T-helper 17 cell (primary cell): ENCODE measurements around the gene FAM169A. TPM values are rescaled to one million over a fixed set of nuclear protein-coding genes. Genes with fewer than 3 reads are reported as not detected.
A peak's percentile ranks its signal among the peaks of the same experiment; 100 is the strongest.
"Not testable (repeated sequence)": the region's sequence is repeated elsewhere in the genome, so short reads cannot be mapped to it uniquely, and the experiment has no call there.

Source experiments
- ATAC-seq: fragments of 150-1000 bp; cut with Tn5 transposase; 2 replicates; pipeline ENCODE4 v1.10.0; 2021; ENCODE audit warnings: mild to moderate bottlenecking, moderate library complexity
- DNase-seq, 3 donors: peaks; one replicate each; pipeline versions ENCODE4 v3.0.0 to v3.0.0-alpha.2; 2020 to 2021
- H3K9me3 ChIP-seq: one replicate; pipeline ENCODE4 v1.7.0; 2013; ENCODE audit warnings: low read length, mild to moderate bottlenecking; ENCODE audit not compliant: control insufficient read depth, poor library complexity, severe bottlenecking
- H3K27ac Mint-ChIP-seq: one replicate; pipeline ENCODE4 v1.8.0; 2022; ENCODE audit warnings: mild to moderate bottlenecking, moderate library complexity, mixed read lengths
- H3K27me3 Mint-ChIP-seq: one replicate; pipeline ENCODE4 v1.8.0; 2022; ENCODE audit warnings: mixed read lengths
- H3K36me3 Mint-ChIP-seq: one replicate; pipeline ENCODE4 v1.8.0; 2022; ENCODE audit warnings: low read depth, mixed read lengths
- H3K4me1 Mint-ChIP-seq: one replicate; pipeline ENCODE4 v1.8.0; 2022; ENCODE audit warnings: mild to moderate bottlenecking, mixed read lengths
- H3K4me3 Mint-ChIP-seq: one replicate; pipeline ENCODE4 v1.8.0; 2022; ENCODE audit warnings: mild to moderate bottlenecking, moderate library complexity, mixed read lengths
- total RNA-seq, 4 donors: library from RNA in 2 of 4; stranded (reverse) in 2 of 4; gene quantifications; one replicate each; pipeline ENCODE4 v1.2.3 and lab custom pipeline; 2022 to 2026

The FAM169A gene
- total RNA-seq, 2 donors from 2014 or later: 9.2 to 16.1 TPM

DNA sequence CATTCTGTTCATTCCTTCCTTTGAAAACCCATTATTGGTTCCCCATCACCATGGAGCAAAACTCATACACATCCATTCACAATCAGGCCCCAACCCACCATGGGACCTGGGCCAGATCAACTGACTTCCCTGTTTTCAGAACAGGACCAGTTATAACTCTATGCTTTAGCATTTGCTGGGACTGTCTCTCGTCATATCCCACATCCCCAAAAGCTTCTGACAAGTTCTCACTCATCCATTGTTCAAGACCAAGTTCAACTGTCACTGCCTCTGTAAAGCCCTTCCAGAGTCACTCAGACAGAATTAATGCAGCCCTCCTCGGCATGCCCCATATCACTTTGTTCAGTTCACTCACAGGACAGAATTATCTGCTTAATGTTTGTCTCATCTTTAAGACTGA, 4.0 kb downstream of the FAM169A start:
- no peaks in the 10 kb centered on the region for H3K27me3 Mint-ChIP-seq
- H3K9me3 ChIP-seq: no peaks in the 10 kb centered on the region
- DNase-seq (no peak), ATAC-seq (no peak)
- no peaks in the 10 kb centered on the region for H3K36me3 Mint-ChIP-seq
- peaks cover 39% of the 10 kb centered on the region for H3K4me1 Mint-ChIP-seq
- H3K27ac Mint-ChIP-seq: no peak overlapping the region
- no peak overlapping the region for H3K4me3 Mint-ChIP-seq

DNA sequence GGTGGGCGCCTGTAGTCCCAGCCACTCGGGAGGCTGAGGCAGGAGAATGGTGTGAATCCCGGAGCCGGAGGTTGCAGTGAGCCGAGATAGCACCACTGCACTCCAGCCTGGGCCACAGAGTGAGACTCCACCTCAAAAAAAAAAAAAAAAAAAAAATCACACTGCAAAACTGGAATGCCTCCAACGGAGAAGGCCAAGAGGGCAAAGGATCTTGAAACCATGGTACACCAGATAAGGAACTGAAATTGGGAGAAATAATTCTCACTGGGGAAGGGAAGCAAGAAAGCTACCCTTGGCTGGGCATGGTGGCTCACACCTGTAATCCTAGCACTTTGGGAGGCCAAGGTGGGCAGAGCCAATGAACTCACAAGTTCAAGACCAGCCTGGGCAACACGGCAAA, 9.2 kb downstream of the FAM169A start:
- not testable (repeated sequence) for ATAC-seq, H3K27me3 Mint-ChIP-seq, H3K27ac Mint-ChIP-seq, H3K36me3 Mint-ChIP-seq, H3K9me3 ChIP-seq, DNase-seq, H3K4me3 Mint-ChIP-seq
- peaks cover 28% of the 10 kb centered on the region for H3K4me1 Mint-ChIP-seq

DNA sequence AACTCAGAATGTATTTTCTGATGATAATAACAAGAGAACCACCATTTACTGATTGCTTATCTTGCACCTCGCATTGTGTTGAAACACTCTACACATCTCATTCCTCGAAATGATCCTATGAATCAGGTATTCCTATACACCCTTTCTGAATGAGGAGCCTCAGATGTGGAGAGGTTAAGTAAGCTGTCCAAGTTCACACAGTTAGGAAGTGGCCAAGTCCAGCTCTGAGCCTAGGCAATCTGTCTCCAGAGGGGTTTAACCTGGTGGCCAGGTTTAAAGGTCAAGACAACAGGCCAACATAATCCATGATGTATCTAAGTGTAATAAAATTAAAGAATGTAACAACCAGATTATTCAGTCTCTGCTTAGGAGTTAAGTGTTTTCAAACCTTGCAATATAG, 12.9 kb downstream of the FAM169A start:
- Mint-ChIP-seq H3K4me1 (peaks cover 25% of the 10 kb centered on the region), H3K27me3 (no peaks in the 10 kb centered on the region), H3K27ac (no peak overlapping the region), H3K36me3 (no peaks in the 10 kb centered on the region), H3K4me3 (no peak overlapping the region)
- H3K9me3 ChIP-seq: no peaks in the 10 kb centered on the region
- DNase-seq: no peak
- ATAC-seq: no peak

DNA sequence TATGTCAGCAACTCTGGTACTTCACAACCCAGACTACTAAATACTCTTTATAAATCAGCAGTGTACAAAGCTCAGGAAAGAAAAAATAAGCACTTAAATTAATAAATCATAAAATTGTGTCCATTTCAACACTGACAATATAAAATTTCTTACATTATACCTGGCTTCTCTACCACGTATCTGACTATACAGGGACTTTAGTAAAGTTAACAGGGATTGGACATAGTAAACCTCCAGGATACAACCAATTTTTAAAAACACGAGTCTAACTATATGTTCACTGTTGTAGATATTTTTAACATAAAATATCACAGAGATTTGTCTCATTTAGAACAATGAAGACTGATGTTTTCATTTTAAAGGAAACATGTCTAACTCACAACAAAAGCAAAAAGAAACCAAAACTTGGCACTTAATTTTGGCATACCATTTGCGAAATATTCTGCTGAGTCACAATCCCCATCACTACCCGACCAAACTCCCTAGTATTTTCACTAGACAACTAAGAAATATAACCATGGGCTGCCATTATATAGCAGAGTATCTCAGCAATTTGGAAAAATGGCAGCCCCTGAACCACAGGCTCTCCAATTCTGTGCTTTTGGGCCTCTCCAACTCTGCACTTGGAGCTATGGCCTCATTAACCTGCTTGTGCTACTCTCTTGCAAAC, 14.4 kb downstream of the FAM169A start:
- Mint-ChIP-seq H3K36me3 (no peaks in the 10 kb centered on the region), H3K4me3 (peak overlapping the region; percentile 71), H3K27me3 (no peaks in the 10 kb centered on the region), H3K4me1 (peaks cover 28% of the 10 kb centered on the region), H3K27ac (peak overlapping the region; percentile 89)
- H3K9me3 ChIP-seq: no peaks in the 10 kb centered on the region
- peak; percentile 38 for ATAC-seq
- no peak for DNase-seq

DNA sequence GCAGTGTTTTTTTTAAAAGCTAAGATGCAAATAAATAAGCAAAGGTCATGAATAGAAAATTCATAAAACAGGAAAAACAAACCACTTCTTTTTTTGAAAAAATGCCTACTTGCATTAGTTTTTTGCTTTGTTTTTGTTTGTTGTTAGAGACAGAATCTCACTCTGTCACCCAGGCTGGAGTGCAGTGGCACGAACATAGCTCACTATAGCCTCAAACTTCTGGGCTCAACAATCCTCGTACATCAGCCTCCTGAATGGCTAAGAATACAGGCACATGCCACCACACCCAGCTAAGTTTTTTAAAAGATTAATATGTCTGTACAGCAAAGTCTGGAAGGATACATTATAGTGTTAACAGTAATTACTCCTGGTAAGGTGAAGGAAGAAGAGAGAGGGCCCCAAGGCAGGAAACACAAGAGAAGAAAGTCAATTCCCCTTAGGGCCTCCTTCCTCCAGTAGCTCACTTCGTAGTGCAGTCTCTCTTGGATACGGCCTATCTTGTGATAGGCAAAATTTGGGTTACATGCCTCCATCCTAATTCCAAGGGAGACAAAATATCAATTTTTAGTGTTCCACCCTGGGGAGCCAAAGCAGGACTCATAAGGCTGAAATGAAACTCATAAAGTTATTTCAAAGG, 15.3 kb downstream of the FAM169A start:
- Mint-ChIP-seq H3K27me3 (no peaks in the 10 kb centered on the region), H3K4me1 (peaks cover 28% of the 10 kb centered on the region), H3K4me3 (peak overlapping the region; percentile 43), H3K27ac (peak overlapping the region; percentile 89), H3K36me3 (no peaks in the 10 kb centered on the region)
- peak; percentile 64 for ATAC-seq
- no peaks in the 10 kb centered on the region for H3K9me3 ChIP-seq
- no peak for DNase-seq

DNA sequence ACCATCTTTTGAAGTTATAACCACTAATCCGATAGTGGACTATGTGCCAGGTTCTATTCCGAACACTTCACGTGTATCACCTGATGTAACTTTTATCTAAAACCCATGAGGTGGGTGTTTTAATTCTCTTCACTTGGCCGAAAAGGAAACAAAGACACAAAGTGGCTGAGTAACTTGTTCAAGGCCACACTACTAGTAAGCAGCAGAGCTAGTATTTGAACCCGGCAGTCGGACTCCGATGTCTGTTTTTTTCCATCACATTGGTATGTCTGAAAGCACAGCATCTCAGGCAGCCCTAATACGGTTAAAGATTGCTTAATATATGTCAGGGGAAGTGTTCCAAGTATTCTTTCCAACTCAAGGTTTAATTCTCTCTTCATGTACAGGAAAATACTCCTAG, 16.2 kb downstream of the FAM169A start:
- H3K4me1 Mint-ChIP-seq: peaks cover 28% of the 10 kb centered on the region

DNA sequence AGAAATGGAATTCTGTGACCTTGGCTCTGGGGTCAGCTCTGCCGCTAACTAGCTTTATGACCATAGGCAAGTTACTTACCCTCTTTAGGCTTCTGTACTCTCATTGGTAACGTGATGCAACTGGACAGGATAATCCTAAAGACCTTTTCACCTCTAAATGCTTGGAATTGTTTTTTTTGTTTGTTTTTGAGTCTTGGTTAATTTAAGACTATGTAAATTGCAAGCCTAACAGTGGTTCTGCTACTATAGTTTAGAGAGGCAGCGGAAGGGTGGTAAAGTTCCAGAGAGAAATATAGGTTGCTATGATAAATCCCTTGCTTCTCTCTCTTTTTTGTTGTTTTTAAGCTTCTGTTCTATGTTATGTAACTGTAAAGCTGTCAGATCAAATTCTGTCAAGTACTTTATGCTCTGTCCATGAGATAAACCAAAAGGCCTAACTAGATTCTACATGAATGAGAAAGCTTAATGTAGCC, 17.6 kb downstream of the FAM169A start:
- Mint-ChIP-seq H3K36me3 (no peaks in the 10 kb centered on the region), H3K27ac (peak overlapping the region; percentile 89), H3K4me3 (no peak overlapping the region), H3K4me1 (peaks cover 30% of the 10 kb centered on the region), H3K27me3 (no peaks in the 10 kb centered on the region)
- ATAC-seq: no peak
- H3K9me3 ChIP-seq: no peaks in the 10 kb centered on the region
- DNase-seq: no peak

More for the DNA sequence above, 16.2 kb downstream of the FAM169A start:
- no peaks in the 10 kb centered on the region for H3K27me3 Mint-ChIP-seq
- ATAC-seq: no peak
- H3K4me3 Mint-ChIP-seq: no peak overlapping the region
- no peak for DNase-seq
- H3K36me3 Mint-ChIP-seq: no peaks in the 10 kb centered on the region
- no peaks in the 10 kb centered on the region for H3K9me3 ChIP-seq
- peak overlapping the region; percentile 89 for H3K27ac Mint-ChIP-seq

DNA sequence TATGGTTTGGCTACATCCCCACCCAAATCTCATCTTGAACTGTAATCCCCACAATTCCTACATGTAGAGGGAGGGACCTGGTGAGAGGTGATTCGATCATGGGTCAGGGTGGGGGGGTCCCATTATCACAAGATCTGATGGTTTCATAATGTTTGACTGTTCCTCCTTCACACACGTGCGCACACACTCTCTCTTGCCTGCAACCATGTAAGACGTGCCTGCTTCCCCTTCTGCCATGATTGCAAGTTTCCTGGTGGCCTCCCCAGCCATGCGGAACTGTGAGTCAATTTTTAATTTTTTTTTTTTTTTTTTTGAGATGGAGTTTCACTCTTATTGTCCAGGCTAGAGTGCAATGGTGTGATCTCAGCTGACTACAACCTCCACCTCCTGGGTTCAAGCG, 27.0 kb downstream of the FAM169A start:
- ATAC-seq: no peak
- peaks cover 4% of the 10 kb centered on the region for H3K36me3 Mint-ChIP-seq
- no peaks in the 10 kb centered on the region for H3K9me3 ChIP-seq
- H3K27ac Mint-ChIP-seq: peak overlapping the region; percentile 8
- H3K27me3 Mint-ChIP-seq: no peaks in the 10 kb centered on the region
- peaks cover 16% of the 10 kb centered on the region for H3K4me1 Mint-ChIP-seq
- DNase-seq: no peak
- H3K4me3 Mint-ChIP-seq: no peak overlapping the region

DNA sequence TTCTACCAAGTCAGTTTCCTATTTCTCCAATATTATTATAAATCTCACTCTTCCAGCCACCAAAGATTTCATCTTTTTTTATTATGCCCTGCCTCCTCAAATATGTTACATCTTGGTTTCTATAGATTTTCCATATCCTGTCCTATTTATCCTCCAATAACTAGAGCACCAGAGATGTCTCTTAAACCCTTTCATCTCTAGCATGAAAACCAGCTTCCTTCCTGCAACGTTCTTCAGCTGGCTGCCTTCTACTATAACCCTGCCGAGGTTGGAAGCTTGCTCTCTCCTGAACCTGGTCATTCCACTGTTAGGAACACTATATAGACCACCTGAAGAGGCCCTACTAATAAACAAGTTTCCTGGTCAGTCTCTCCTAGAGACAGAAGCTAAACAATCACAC, 27.9 kb downstream of the FAM169A start:
- Mint-ChIP-seq H3K4me3 (peak overlapping the region; percentile 34), H3K36me3 (peaks cover 4% of the 10 kb centered on the region), H3K27me3 (no peaks in the 10 kb centered on the region), H3K27ac (peak overlapping the region; percentile 8), H3K4me1 (peaks cover 10% of the 10 kb centered on the region)
- DNase-seq (no peak), ATAC-seq (peak; percentile 50)
- no peaks in the 10 kb centered on the region for H3K9me3 ChIP-seq

DNA sequence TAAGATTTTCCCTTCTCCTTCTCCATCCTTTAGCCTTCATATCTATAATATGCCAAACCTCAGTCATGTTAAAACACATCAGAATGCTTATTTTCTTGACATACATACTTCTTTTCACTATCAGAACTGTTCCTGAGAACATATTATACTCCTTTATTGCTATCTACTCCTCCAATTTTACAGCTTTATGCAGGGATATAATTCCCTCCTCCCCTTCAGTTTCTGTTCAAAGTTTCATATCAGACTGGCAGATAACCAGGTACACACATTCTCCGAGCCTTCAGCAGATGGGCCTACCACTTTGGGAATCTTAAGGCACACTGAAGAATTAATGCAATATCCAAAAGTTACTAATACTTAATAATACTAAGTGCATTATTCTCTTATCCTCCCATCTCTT, 29.1 kb downstream of the FAM169A start:
- H3K4me3 Mint-ChIP-seq: no peak overlapping the region
- H3K27me3 Mint-ChIP-seq: no peaks in the 10 kb centered on the region
- H3K4me1 Mint-ChIP-seq: peaks cover 8% of the 10 kb centered on the region
- ATAC-seq (no peak), DNase-seq (no peak)
- no peaks in the 10 kb centered on the region for H3K9me3 ChIP-seq
- H3K27ac Mint-ChIP-seq: no peak overlapping the region
- peaks cover 4% of the 10 kb centered on the region for H3K36me3 Mint-ChIP-seq

DNA sequence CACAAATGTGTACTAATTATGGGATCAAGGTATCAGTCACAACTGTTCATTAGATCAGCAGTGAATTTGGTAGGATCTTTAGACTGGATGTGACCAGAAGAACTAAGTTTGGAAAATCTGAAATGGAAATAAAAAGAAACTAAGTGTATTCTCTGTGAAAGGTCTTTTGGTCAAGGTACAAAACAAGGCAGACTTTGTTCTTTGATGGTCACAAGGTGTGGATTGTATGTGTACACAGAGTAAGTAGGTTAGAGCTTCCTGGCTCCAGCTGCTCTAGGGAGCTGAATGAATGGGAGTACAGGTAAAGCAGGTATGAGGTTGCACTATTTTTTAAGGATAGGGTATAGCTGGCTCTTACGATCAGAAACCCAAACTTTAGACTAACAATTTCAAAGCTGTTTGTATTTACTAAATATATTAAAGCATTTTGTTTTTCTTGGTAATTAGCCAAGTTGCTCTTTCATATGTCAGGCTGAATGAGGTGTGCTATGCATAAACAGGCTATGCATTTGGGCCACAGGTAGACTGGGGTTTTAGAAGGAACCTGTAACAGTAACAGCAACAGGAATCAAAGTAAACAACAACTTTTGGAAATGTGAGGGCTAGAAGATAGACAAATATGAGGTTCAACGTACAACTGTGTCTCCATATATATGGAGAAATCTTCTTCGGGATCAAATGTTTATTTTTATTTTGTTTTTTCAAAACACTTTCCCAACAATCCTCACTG, 32.5 kb downstream of the FAM169A start:
- no peaks in the 10 kb centered on the region for H3K27me3 Mint-ChIP-seq
- DNase-seq (no peak), ATAC-seq (no peak)
- peaks cover 7% of the 10 kb centered on the region for H3K4me1 Mint-ChIP-seq
- H3K4me3 Mint-ChIP-seq: no peak overlapping the region
- H3K36me3 Mint-ChIP-seq: peaks cover 4% of the 10 kb centered on the region
- H3K9me3 ChIP-seq: no peaks in the 10 kb centered on the region
- no peak overlapping the region for H3K27ac Mint-ChIP-seq

DNA sequence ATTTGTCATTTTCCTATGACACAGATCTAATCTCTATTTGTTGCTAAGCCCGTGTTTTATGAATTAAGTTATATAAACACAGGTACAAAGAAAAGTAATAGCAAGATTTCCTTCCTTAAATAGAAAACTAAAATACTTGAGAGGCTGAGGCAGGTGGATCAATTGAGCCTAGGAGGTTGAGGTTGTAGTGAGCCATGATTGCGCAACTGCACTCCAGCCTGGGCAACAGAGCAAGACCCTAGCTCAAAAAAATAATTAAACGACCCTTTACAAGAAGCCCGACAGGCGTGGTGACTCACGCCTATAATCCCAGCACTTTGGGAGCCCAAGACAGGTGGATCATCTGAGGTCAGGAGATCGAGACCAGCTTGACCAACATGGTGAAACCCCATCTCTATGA, 36.8 kb downstream of the FAM169A start:
- ATAC-seq (no peak), DNase-seq (no peak)
- no peaks in the 10 kb centered on the region for H3K9me3 ChIP-seq
- Mint-ChIP-seq H3K4me1 (peaks cover 5% of the 10 kb centered on the region), H3K27ac (no peak overlapping the region), H3K27me3 (no peaks in the 10 kb centered on the region), H3K36me3 (peaks cover under 1% of the 10 kb centered on the region), H3K4me3 (no peak overlapping the region)

DNA sequence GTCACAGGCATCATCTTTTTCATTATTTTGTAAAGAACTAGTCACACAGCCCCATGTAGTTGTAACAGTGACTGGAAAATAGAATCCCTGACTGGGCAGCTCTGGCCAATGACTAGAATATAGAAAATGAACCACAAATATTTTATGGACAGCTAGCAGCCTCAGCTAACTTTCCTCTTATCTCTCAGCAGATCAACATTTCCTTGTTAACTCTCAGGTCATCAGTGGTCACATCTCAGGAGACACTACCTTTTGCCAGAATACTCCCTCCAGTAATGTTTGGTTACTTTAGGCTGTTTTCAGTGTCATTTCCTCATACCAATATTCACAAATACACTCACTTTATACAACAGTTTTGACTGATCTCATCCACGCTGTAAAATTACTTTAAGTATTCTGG, 43.9 kb downstream of the FAM169A start:
- peaks cover 12% of the 10 kb centered on the region for H3K36me3 Mint-ChIP-seq
- H3K27ac Mint-ChIP-seq: no peak overlapping the region
- DNase-seq: no peak
- no peak for ATAC-seq
- no peaks in the 10 kb centered on the region for H3K27me3 Mint-ChIP-seq
- no peak overlapping the region for H3K4me3 Mint-ChIP-seq
- peaks cover 24% of the 10 kb centered on the region for H3K4me1 Mint-ChIP-seq
- no peaks in the 10 kb centered on the region for H3K9me3 ChIP-seq
